ENCODE data around the gene SAMD5.

Gene SAMD5

DNA sequence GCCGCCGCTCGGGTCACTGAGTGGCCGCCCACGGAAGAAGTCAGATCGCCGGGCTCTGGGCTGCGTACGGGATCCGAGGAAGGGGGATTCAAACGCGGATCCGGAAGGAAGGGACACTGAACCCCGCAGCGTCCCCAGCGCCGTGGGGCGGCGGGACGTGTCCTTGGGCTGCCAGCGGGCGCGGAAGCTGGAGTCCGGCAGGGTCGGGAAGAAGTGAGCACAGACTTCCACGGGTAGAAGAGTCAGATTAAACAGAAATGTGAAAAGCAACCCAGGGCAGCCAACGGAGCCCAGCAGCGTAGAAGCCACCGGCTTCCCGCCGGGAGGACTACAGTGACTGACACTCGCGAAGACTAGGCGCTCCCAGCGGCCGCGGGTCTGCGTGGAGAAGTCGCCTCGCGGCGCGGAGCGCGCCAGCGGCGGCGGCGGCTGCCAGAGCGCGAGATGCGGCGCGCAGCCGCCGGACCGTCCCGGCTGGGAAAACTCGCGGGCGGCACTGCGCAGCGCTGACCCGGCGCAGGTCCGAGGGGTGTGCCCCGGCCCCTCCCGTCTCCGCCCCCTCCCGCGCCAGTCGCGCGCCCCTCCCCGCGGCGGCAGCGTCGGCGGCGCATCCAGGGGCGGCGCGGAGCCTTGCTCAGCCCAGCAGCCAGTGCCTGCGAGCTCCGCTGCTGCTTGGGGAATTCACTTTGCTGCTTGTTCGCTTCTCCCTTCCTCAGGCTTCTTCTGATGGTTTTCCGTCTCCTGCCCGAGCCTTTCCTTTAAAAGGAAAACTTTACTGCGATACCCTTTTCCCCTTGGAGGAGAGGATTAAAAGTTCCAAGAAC is at the start of gene SAMD5:
Gene SAMD5 (plus strand): TSS at position 649 of the 824 bp plus-strand sequence. CDS start 239 bp downstream, outside the sequence.
- peak; percentile 31 for DNase-seq (ENCODE audit: low read depth)
- peak within 1 kb of the TSS; percentile 96 for H3K4me3 ChIP-seq (ENCODE audit: control insufficient read depth, low read depth, low read length)
- TF ChIP-seq, protein P1, sequence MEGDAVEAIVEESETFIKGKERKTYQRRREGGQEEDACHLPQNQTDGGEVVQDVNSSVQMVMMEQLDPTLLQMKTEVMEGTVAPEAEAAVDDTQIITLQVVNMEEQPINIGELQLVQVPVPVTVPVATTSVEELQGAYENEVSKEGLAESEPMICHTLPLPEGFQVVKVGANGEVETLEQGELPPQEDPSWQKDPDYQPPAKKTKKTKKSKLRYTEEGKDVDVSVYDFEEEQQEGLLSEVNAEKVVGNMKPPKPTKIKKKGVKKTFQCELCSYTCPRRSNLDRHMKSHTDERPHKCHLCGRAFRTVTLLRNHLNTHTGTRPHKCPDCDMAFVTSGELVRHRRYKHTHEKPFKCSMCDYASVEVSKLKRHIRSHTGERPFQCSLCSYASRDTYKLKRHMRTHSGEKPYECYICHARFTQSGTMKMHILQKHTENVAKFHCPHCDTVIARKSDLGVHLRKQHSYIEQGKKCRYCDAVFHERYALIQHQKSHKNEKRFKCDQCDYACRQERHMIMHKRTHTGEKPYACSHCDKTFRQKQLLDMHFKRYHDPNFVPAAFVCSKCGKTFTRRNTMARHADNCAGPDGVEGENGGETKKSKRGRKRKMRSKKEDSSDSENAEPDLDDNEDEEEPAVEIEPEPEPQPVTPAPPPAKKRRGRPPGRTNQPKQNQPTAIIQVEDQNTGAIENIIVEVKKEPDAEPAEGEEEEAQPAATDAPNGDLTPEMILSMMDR (IDR thresholded peaks at IDR 0.05; ENCODE audit: control insufficient read depth, insufficient read depth, low read depth, low read length, missing control alignments) = no peak

DNA sequence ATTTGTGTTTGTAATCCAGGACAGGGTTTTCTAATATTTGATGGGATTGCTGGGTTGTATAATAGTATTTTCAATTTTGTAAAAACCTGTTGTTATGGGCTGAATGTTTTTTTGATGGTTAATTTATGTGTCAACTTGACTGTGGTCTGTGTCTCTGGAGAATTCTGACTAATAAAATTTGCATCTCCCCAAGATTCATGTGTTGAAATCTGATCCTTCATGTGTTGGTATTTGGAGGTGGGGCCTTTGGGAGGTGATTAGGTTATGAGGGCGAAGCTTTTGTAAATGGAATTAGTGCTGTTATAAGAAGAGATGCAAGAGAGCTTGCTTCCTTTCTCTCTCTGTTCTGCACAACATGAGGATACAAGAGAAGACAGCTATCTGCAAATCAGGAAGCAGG is 48.7 kb upstream of the SAMD5 start:
- TF ChIP-seq, protein P1 (IDR thresholded peaks at IDR 0.05; ENCODE audit: control insufficient read depth, insufficient read depth, low read depth, low read length, missing control alignments) = no peak
- DNase-seq (ENCODE audit: low read depth) = no peak
- H3K4me3 ChIP-seq (ENCODE audit: control insufficient read depth, low read depth, low read length) = no peak overlapping the region

- H3K4me3 ChIP-seq (ENCODE audit: control insufficient read depth, low read depth, low read length) = no peak overlapping the region
- DNase-seq (ENCODE audit: low read depth) = no peak
- TF ChIP-seq, protein P1 (IDR thresholded peaks at IDR 0.05; ENCODE audit: control insufficient read depth, insufficient read depth, low read depth, low read length, missing control alignments) = no peak
These were observed 44.8 kb upstream of the SAMD5 start for GRCh38 chr6:147463651-147464050.

DNA sequence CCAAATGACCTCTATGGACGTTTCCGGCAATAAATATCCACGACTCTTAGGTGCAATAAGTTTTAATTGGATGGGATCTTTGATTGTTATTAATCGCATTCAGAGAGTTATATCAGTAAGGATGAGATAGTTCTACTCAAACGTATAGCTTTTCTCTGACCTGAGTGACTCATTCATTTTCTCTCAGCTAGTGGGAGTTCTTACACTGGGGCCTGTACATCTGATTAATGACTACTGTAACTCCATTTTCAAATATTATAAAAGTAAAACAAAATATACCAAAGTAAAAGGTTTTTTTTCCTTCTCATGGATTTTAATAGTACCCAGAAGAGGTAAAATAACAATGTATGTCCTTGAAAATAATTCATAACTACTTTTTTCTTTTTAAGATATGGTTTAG is 41.1 kb upstream of the SAMD5 start:
- TF ChIP-seq, protein P1 (IDR thresholded peaks at IDR 0.05; ENCODE audit: control insufficient read depth, insufficient read depth, low read depth, low read length, missing control alignments) = no peak

DNA sequence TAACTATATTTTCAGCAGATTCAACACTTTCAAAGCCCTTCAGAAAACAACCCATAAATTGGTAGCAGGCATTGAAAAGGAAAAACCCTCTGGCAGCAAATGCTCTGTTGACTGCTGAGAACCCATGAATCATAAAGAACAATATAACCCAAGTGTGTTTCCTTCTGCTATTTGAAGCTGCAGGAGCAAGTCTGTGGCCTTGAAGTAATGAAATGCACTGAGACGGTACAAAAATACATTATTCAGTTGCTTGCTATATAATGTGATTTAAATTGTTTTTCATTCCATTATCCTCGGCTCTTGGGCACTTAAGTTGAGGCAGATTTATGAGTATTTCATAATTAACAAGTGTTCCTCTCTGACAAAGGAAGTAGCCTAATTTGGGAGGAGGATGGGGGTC is 40.6 kb upstream of the SAMD5 start:
- TF ChIP-seq, protein P1 (IDR thresholded peaks at IDR 0.05; ENCODE audit: control insufficient read depth, insufficient read depth, low read depth, low read length, missing control alignments) = no peak
- no peak overlapping the region for H3K4me3 ChIP-seq (ENCODE audit: control insufficient read depth, low read depth, low read length)
- DNase-seq (ENCODE audit: low read depth) = no peak

More for the DNA sequence above, 41.1 kb upstream of the SAMD5 start:
- DNase-seq (ENCODE audit: low read depth) = no peak
- no peak overlapping the region for H3K4me3 ChIP-seq (ENCODE audit: control insufficient read depth, low read depth, low read length)

- no peak overlapping the region for H3K4me3 ChIP-seq (ENCODE audit: control insufficient read depth, low read depth, low read length)
- TF ChIP-seq, protein P1 (IDR thresholded peaks at IDR 0.05; ENCODE audit: control insufficient read depth, insufficient read depth, low read depth, low read length, missing control alignments) = no peak
- DNase-seq (ENCODE audit: low read depth) = no peak
These were observed 39.9 kb upstream of the SAMD5 start for GRCh38 chr6:147468634-147469033.
